Adrenal gland (tissue), 5 donors: ENCODE data around the gene TMEM192.

Source experiments
- POLR2A ChIP-seq, 2 donors: fragments of 450-650 bp; IDR thresholded peaks; one replicate each; pipeline ENCODE4 v1.6.1; 2017; ENCODE audit warnings: antibody characterized with exemption in 2 of 2, mild to moderate bottlenecking in 2 of 2, moderate library complexity in 1 of 2
- TF ChIP-seq, protein P1 (sequence below), 6 experiments: fragments of 450-650 bp in 4 of 6; fragments of 200-600 bp in 2 of 6; sonication (generic) in 1 of 6; IDR thresholded peaks; 1 replicate in 5 of 6; 2 replicates in 1 of 6; pipeline versions ENCODE4 v1.5.1 to v1.8.0; 2016 to 2021; ENCODE audit warnings: antibody characterized with exemption in 6 of 6, mild to moderate bottlenecking in 2 of 6, moderate library complexity in 1 of 6
- donor health status: DM: no; HTN: no; CAD: no.

DNA sequence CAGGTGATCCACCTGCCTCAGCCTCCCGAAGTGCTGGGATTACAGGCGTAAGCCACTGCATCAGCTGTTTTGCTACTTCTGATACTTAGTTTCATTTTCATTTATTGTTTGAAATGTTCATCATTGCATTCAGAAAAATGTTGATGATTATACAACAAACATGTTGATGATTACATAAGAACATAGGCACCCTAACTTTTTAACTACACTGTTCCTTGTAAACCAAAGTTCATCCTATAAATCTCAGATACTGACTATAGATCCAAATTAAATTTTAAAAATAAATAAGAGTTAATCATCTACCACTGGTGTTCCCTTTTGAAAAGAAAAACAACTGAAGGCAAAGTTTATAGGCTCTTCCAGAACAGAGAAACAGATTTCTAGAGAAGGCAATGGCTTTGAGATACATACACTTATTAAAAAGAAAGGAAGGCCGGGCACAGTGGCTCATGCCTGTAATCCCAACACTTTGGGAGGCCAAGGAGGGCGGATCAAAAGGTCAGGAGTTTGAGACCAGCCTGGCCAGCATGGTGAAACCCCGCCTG lies 35.6 kb downstream of the TMEM192 start:
- TF ChIP-seq, protein P1, sequence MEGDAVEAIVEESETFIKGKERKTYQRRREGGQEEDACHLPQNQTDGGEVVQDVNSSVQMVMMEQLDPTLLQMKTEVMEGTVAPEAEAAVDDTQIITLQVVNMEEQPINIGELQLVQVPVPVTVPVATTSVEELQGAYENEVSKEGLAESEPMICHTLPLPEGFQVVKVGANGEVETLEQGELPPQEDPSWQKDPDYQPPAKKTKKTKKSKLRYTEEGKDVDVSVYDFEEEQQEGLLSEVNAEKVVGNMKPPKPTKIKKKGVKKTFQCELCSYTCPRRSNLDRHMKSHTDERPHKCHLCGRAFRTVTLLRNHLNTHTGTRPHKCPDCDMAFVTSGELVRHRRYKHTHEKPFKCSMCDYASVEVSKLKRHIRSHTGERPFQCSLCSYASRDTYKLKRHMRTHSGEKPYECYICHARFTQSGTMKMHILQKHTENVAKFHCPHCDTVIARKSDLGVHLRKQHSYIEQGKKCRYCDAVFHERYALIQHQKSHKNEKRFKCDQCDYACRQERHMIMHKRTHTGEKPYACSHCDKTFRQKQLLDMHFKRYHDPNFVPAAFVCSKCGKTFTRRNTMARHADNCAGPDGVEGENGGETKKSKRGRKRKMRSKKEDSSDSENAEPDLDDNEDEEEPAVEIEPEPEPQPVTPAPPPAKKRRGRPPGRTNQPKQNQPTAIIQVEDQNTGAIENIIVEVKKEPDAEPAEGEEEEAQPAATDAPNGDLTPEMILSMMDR (IDR thresholded peaks at IDR 0.05) = no peak
- no peak for TF ChIP-seq POLR2A (IDR thresholded peaks at IDR 0.05)
